DOHH2 (cell line): ENCODE results near the gene RBM20.

ENCODE experiments used
- CTCF ChIP-seq: fragments of 200-600 bp; sonication (generic); IDR thresholded peaks from one replicate; pipeline ENCODE4 v1.5.1; 2014; ENCODE audit warnings: antibody characterized with exemption, mild to moderate bottlenecking, low read depth, low read length; ENCODE audit not compliant: poor library complexity, severe bottlenecking
- EZH2phosphoT487 ChIP-seq: fragments of 200-600 bp; sonication (generic); IDR thresholded peaks from 2 replicates; pipeline ENCODE4 v1.6.1; 2017; ENCODE audit warnings: borderline replicate concordance, mild to moderate bottlenecking, antibody characterized with exemption, low read length, moderate library complexity, mixed read lengths

- TF ChIP-seq CTCF: no peak
- no peak for TF ChIP-seq EZH2phosphoT487
Observed at GRCh38 chr10:110615057-110615747, 28.9 kb upstream of the RBM20 start.
